IMR-90 (cell line): Measurements from ENCODE around the gene RYR2. TPM values are rescaled to one million over a fixed set of nuclear protein-coding genes. Genes with fewer than 3 reads are reported as not detected.

Experiments used
- ATAC-seq: fragments of 200-7000 bp; cut with Tn5 transposase; 2 replicates; pipeline ENCODE4 v1.9.1; 2020; ENCODE audit warnings: low read depth, mild to moderate bottlenecking, moderate library complexity
- BruUV-seq: library from RNA; stranded (reverse); fragments of 400-500 nt; replicated peaks from 2 replicates; lab custom pipeline; 2021; lab: Mats Ljungman, UMichigan
- CTCF ChIA-PET: fragments of 300-600 bp; formaldehyde crosslinking; extraction: SDS; loops from one replicate; lab custom pipeline; 2021; ENCODE audit warnings: antibody characterized with exemption; lab: Yijun Ruan, JAX
- POLR2A ChIA-PET: fragments of 300-600 bp; sonication (Branson Sonifier 250); formaldehyde crosslinking; loops from one replicate; lab custom pipeline; 2022; ENCODE audit warnings: antibody characterized with exemption; ENCODE audit not compliant: unreplicated experiment; lab: Charles Lee
- DNase-seq: peaks from one replicate; pipeline ENCODE4 v3.0.0; 2013
- H2AFZ ChIP-seq: replicated peaks from 2 replicates; pipeline ENCODE3; 2013; ENCODE audit warnings: low read length, mild to moderate bottlenecking; ENCODE audit not compliant: poor library complexity
- H2AK5ac ChIP-seq: 2 replicates; pipeline ENCODE4 v1.6.1; 2013; ENCODE audit warnings: low read depth, low read length, inconsistent platforms
- H2AK9ac ChIP-seq: replicated peaks from 2 replicates; pipeline ENCODE3; 2013; ENCODE audit warnings: mild to moderate bottlenecking, low read depth, low read length, moderate library complexity; ENCODE audit not compliant: poor library complexity
- H2BK120ac ChIP-seq: 2 replicates; pipeline ENCODE4 v1.6.1; 2013; ENCODE audit warnings: low read depth, low read length, inconsistent platforms
- H2BK15ac ChIP-seq: 3 replicates; pipeline ENCODE4 v1.6.1; 2013; ENCODE audit warnings: low read depth, low read length, inconsistent platforms
- H2BK20ac ChIP-seq: 2 replicates; pipeline ENCODE4 v1.6.1; 2013; ENCODE audit warnings: low read depth, mild to moderate bottlenecking, inconsistent platforms, low read length, moderate library complexity
- H2BK5ac ChIP-seq: 2 replicates; pipeline ENCODE4 v1.6.1; 2013; ENCODE audit warnings: mild to moderate bottlenecking, low read depth, low read length, inconsistent platforms; ENCODE audit not compliant: poor library complexity, severe bottlenecking
- H3K14ac ChIP-seq: replicated peaks from 2 replicates; pipeline ENCODE4 v1.6.1; 2013; ENCODE audit warnings: low read depth, low read length, inconsistent platforms
- H3K18ac ChIP-seq: 2 replicates; pipeline ENCODE4 v1.6.1; 2013; ENCODE audit warnings: low read depth, low read length, control low read depth
- H3K23ac ChIP-seq: 2 replicates; pipeline ENCODE4 v1.6.1; 2013; ENCODE audit warnings: low read depth, low read length, inconsistent platforms
- H3K27ac ChIP-seq: 2 replicates; pipeline ENCODE4 v1.5.1; 2013; ENCODE audit warnings: mild to moderate bottlenecking, control low read depth, low read length; ENCODE audit not compliant: insufficient read depth
- H3K27me3 ChIP-seq: 2 replicates; pipeline ENCODE4 v1.6.1; 2013; ENCODE audit warnings: low read length; ENCODE audit not compliant: control insufficient read depth, insufficient read depth
- H3K36me3 ChIP-seq: 2 replicates; pipeline ENCODE4 v1.6.1; 2013; ENCODE audit warnings: low read length, mixed read lengths; ENCODE audit not compliant: control insufficient read depth, insufficient read depth
- H3K4ac ChIP-seq: 2 replicates; pipeline ENCODE4 v1.6.1; 2013; ENCODE audit warnings: low read depth, low read length, inconsistent platforms
- H3K4me1 ChIP-seq: 2 replicates; pipeline ENCODE4 v1.6.1; 2013; ENCODE audit warnings: low read length, mixed read lengths; ENCODE audit not compliant: control insufficient read depth, insufficient read depth
- H3K4me2 ChIP-seq: 2 replicates; pipeline ENCODE4 v1.6.1; 2013; ENCODE audit warnings: low read depth, mild to moderate bottlenecking, control low read depth, low read length, moderate library complexity
- H3K4me3 ChIP-seq: 2 replicates; pipeline ENCODE4 v1.5.1; 2013; ENCODE audit warnings: low read depth, mild to moderate bottlenecking, control low read depth, low read length, moderate library complexity; ENCODE audit not compliant: insufficient read depth
- H3K56ac ChIP-seq: 2 replicates; pipeline ENCODE4 v1.6.1; 2013; ENCODE audit warnings: low read length, inconsistent platforms; ENCODE audit not compliant: insufficient read depth; ENCODE audit errors: extremely low read depth
- H3K79me1 ChIP-seq, 2 experiments: 2 replicates each; pipeline ENCODE4 v1.6.1; 2013; ENCODE audit warnings: low read length in 2 of 2, inconsistent platforms in 1 of 2, low read depth in 1 of 2
- H3K9ac ChIP-seq: 2 replicates; pipeline ENCODE4 v1.6.1; 2013; ENCODE audit warnings: low read depth, low read length, control low read depth
- H3K9me1 ChIP-seq: 2 replicates; pipeline ENCODE4 v1.6.1; 2013; ENCODE audit warnings: low read length, inconsistent platforms; ENCODE audit not compliant: insufficient read depth
- H3K9me3 ChIP-seq: 2 replicates; pipeline ENCODE4 v1.6.1; 2013; ENCODE audit warnings: low read length; ENCODE audit not compliant: control insufficient read depth, insufficient read depth
- H4K20me1 ChIP-seq: 2 replicates; pipeline ENCODE4 v1.6.1; 2013; ENCODE audit warnings: low read length, inconsistent platforms; ENCODE audit not compliant: insufficient read depth
- H4K5ac ChIP-seq: 2 replicates; pipeline ENCODE4 v1.6.1; 2013; ENCODE audit warnings: mild to moderate bottlenecking, low read depth, low read length, control low read depth
- H4K8ac ChIP-seq, 2 experiments: 2 replicates each; pipeline ENCODE4 v1.6.1; 2013; ENCODE audit warnings: low read depth in 2 of 2, low read length in 2 of 2, control low read depth in 1 of 2, inconsistent platforms in 1 of 2
- H4K91ac ChIP-seq: 2 replicates; pipeline ENCODE4 v1.6.1; 2013; ENCODE audit warnings: low read depth, low read length, inconsistent platforms; ENCODE audit not compliant: insufficient read depth
- BHLHE40 ChIP-seq: fragments of 150-350 bp; IDR thresholded peaks from 2 replicates; pipeline ENCODE4 v1.6.1; 2016; ENCODE audit warnings: mild to moderate bottlenecking, low read depth, low read length
- CEBPB ChIP-seq: IDR thresholded peaks from 2 replicates; pipeline ENCODE4 v1.6.1; 2012; ENCODE audit warnings: low read depth, low read length, improper control_type of control experiment
- CHD1 ChIP-seq: IDR thresholded peaks from 2 replicates; pipeline ENCODE4 v1.6.1; 2012; ENCODE audit warnings: low read depth, low read length, improper control_type of control experiment
- FOS ChIP-seq: fragments of 150-350 bp; IDR thresholded peaks from 2 replicates; pipeline ENCODE4 v1.6.1; 2016; ENCODE audit warnings: low read depth, low read length
- MAFK ChIP-seq: IDR thresholded peaks from 2 replicates; pipeline ENCODE4 v1.6.1; 2012; ENCODE audit warnings: low read depth, low read length, improper control_type of control experiment
- MAZ ChIP-seq: IDR thresholded peaks from 2 replicates; pipeline ENCODE4 v1.6.1; 2012; ENCODE audit warnings: low read depth, mild to moderate bottlenecking, low read length, improper control_type of control experiment, moderate library complexity, borderline replicate concordance
- MXI1 ChIP-seq: IDR thresholded peaks from 2 replicates; pipeline ENCODE4 v1.6.1; 2012; ENCODE audit warnings: low read depth, mild to moderate bottlenecking, low read length, moderate library complexity, borderline replicate concordance
- NFE2L2 ChIP-seq: fragments of 150-350 bp; IDR thresholded peaks from 2 replicates; pipeline ENCODE4 v1.6.1; 2016; ENCODE audit warnings: low read depth, mild to moderate bottlenecking, low read length
- POLR2A ChIP-seq: IDR thresholded peaks from 2 replicates; pipeline ENCODE4 v1.6.1; 2012; ENCODE audit warnings: mild to moderate bottlenecking, low read depth, low read length
- RAD21 ChIP-seq: IDR thresholded peaks from 2 replicates; pipeline ENCODE4 v1.6.1; 2012; ENCODE audit warnings: low read length, improper control_type of control experiment
- RCOR1 ChIP-seq: IDR thresholded peaks from 2 replicates; pipeline ENCODE4 v1.6.1; 2012; ENCODE audit warnings: mild to moderate bottlenecking, low read length, improper control_type of control experiment; ENCODE audit not compliant: insufficient replicate concordance
- RFX5 ChIP-seq: IDR thresholded peaks from 2 replicates; pipeline ENCODE4 v1.8.0; 2012; ENCODE audit warnings: low read depth, mild to moderate bottlenecking, low read length, moderate library complexity
- SMC3 ChIP-seq: fragments of 150-350 bp; IDR thresholded peaks from 2 replicates; pipeline ENCODE4 v1.6.1; 2016; ENCODE audit warnings: low read depth, mild to moderate bottlenecking, antibody characterized with exemption, low read length, moderate library complexity
- WGBS, 2 experiments: methylation state at CpG; one replicate each; pipeline versions ENCODE4 v1.1.5 to v1.1.7; 2013; ENCODE audit warnings: missing lambda C conversion rate in 2 of 2; ENCODE audit not compliant: insufficient read length in 1 of 2; ENCODE audit errors: extremely low coverage in 2 of 2; 5-methylcytosine and 5-hydroxymethylcytosine counted together
- dilution Hi-C: fragments of 300-500 bp; cut with HindIII; formaldehyde crosslinking; loops from one replicate; pipeline ENCODE4 v1.14.3; 2018; ENCODE audit warnings: low sequenced_read_pairs; ENCODE audit not compliant: unreplicated experiment
- in situ Hi-C: fragments of 300-500 bp; cut with MboI; formaldehyde crosslinking; loops from 3 replicates; pipeline ENCODE4 v1.14.3; 2019; ENCODE audit warnings: low sequenced_read_pairs, inconsistent platforms, mixed read lengths
- intact Hi-C: fragments of 100-400 bp; cut with micrococcal nuclease; formaldehyde crosslinking; loops from 2 replicates; pipeline ENCODE4 v1.10.0; 2022
- polyA plus RNA-seq, 3 experiments: library from polyadenylated mRNA; depleted of rRNA; stranded (reverse); fragments of >200 nt; gene quantifications; 2 replicates each; pipeline ENCODE4 v1.2.3, GENCODE V29; 2012; ENCODE audit warnings: low replicate concordance in 1 of 3
- total RNA-seq: library from RNA; depleted of rRNA; stranded (reverse); fragments of >200 nt; gene quantifications from 2 replicates; pipeline ENCODE4 v1.2.3, GENCODE V29; 2012
- TF ChIP-seq, protein P1 (sequence below): fragments of 150-350 bp; IDR thresholded peaks from 2 replicates; pipeline ENCODE4 v1.6.1; 2017; ENCODE audit warnings: mild to moderate bottlenecking, antibody characterized with exemption, low read length, low read depth
- TF ChIP-seq, protein P2 (sequence below): fragments of 150-350 bp; IDR thresholded peaks from 2 replicates; pipeline ENCODE4 v1.6.1; 2016; ENCODE audit warnings: low read depth, mild to moderate bottlenecking, low read length, moderate library complexity, borderline replicate concordance
- TF ChIP-seq, protein P3 (sequence below): conservative IDR thresholded peaks from 2 replicates; pipeline ENCODE4 v1.5.1; 2012; ENCODE audit warnings: mild to moderate bottlenecking, low read depth, low read length, improper control_type of control experiment

RYR2 gene
- total and polyA plus RNA-seq, 2 of the 4 experiments (the other 2 are of a cell fraction): not detected

DNA sequence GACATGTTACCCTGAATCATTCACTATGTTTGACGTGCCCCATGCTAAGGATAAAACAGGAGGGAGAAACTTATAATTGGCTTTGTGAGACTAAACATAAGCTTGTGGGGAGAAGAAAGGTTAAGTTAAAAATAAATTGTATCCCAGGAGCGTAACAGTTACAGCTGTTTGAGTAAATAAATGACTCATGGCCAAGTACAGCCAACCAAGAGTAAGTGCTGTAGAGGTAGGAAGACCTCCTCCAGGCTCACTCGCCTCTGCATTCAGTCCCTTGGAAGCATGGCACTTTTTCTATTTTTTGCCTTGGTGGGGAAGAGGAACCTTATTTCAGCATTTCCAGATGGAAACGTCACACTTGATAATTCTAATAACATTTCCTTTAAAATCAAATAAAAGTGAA is 732.3 kb downstream of the RYR2 start:
- Histone ChIP-seq H2AK5ac (no peak overlapping the region), H2AK9ac (no peak overlapping the region), H2BK120ac (no peak overlapping the region), H3K27ac (no peak overlapping the region), H2BK20ac (no peak overlapping the region), H2AFZ (no peak overlapping the region), H3K4me3 (no peak overlapping the region), H3K9ac (no peak overlapping the region), H3K9me3 (no peaks in the 10 kb centered on the region), H4K8ac (no peak overlapping the region), H3K14ac (no peak overlapping the region), H2BK15ac (no peak overlapping the region), H3K4me2 (no peak overlapping the region), H3K56ac (no peak overlapping the region; the same call in 1 of the 2 replicates), H3K36me3 (no peaks in the 10 kb centered on the region), H3K23ac (no peak overlapping the region), H3K27me3 (no peaks in the 10 kb centered on the region), H3K4me1 (no peaks in the 10 kb centered on the region), H3K9me1 (no peaks in the 10 kb centered on the region), H4K20me1 (no peaks in the 10 kb centered on the region), H3K79me1 (no peaks in the 10 kb centered on the region), H4K5ac (no peak overlapping the region), H3K18ac (no peak overlapping the region), H2BK5ac (no peak overlapping the region), H3K4ac (no peak overlapping the region), H4K91ac (no peak overlapping the region)
- no peak for DNase-seq
- no peak for ATAC-seq
- dilution Hi-C loops: no loop called here
- BruUV-seq: no TSS peak
- POLR2A ChIA-PET: no interaction called here
- in situ Hi-C loops: no loop called here
- intact Hi-C loops: no loop called here
- CTCF ChIA-PET: no interaction called here
- WGBS, 2 experiments: no CpG with 5 or more reads among the region's 4 CpGs
- TF ChIP-seq, protein P1, sequence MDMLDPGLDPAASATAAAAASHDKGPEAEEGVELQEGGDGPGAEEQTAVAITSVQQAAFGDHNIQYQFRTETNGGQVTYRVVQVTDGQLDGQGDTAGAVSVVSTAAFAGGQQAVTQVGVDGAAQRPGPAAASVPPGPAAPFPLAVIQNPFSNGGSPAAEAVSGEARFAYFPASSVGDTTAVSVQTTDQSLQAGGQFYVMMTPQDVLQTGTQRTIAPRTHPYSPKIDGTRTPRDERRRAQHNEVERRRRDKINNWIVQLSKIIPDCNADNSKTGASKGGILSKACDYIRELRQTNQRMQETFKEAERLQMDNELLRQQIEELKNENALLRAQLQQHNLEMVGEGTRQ: no peak
- TF ChIP-seq RAD21: no peak
- no peak for TF ChIP-seq POLR2A
- TF ChIP-seq RFX5: no peak
- TF ChIP-seq MAZ: no peak
- TF ChIP-seq, protein P2, sequence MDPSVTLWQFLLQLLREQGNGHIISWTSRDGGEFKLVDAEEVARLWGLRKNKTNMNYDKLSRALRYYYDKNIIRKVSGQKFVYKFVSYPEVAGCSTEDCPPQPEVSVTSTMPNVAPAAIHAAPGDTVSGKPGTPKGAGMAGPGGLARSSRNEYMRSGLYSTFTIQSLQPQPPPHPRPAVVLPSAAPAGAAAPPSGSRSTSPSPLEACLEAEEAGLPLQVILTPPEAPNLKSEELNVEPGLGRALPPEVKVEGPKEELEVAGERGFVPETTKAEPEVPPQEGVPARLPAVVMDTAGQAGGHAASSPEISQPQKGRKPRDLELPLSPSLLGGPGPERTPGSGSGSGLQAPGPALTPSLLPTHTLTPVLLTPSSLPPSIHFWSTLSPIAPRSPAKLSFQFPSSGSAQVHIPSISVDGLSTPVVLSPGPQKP: no peak
- no peak for TF ChIP-seq MXI1
- no peak for TF ChIP-seq CEBPB
- TF ChIP-seq CHD1: no peak
- TF ChIP-seq NFE2L2: no peak
- TF ChIP-seq, protein P3, sequence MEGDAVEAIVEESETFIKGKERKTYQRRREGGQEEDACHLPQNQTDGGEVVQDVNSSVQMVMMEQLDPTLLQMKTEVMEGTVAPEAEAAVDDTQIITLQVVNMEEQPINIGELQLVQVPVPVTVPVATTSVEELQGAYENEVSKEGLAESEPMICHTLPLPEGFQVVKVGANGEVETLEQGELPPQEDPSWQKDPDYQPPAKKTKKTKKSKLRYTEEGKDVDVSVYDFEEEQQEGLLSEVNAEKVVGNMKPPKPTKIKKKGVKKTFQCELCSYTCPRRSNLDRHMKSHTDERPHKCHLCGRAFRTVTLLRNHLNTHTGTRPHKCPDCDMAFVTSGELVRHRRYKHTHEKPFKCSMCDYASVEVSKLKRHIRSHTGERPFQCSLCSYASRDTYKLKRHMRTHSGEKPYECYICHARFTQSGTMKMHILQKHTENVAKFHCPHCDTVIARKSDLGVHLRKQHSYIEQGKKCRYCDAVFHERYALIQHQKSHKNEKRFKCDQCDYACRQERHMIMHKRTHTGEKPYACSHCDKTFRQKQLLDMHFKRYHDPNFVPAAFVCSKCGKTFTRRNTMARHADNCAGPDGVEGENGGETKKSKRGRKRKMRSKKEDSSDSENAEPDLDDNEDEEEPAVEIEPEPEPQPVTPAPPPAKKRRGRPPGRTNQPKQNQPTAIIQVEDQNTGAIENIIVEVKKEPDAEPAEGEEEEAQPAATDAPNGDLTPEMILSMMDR: no peak
- TF ChIP-seq MAFK: no peak
- no peak for TF ChIP-seq RCOR1
- no peak for TF ChIP-seq BHLHE40
- TF ChIP-seq SMC3: no peak
- TF ChIP-seq FOS: no peak
